ENCODE measurements around the gene FGF12. TPM values are rescaled to one million over a fixed set of nuclear protein-coding genes. Genes with fewer than 3 reads are reported as not detected.

FGF12 gene
- total and polyA plus RNA-seq, 2 of the 13 experiments (the other 11 are each of a cell fraction or from before 2014, with no cell fraction given): 0.07 TPM; not detected in 1

DNA sequence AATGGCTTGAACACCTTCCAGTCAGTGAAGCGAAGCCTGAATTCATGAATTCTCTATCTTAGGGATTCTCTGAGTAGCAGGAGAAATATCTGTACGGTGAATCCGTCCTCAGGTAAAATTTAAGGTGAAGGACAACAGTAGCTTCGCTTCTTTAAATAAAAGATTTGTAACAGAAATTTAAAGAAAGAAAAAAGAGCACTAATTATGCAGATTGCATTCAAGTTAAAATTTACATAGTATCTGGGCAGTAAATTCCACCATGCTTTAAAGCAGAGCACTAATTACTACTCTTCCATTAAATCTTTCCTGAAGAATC lies 282.6 kb downstream of the FGF12 start:
- Histone ChIP-seq H3K27me3 (ENCODE audit: control insufficient read depth in 1 of 2, insufficient read depth in 2 of 2, low read length in 2 of 2) (no peaks in the 10 kb centered on the region), H3K36me3 (replicated peaks in 1 of 2; ENCODE audit: control insufficient read depth in 1 of 2, insufficient read depth in 2 of 2, low read length in 2 of 2) (no peaks in the 10 kb centered on the region), H3K4me1 (ENCODE audit: insufficient read depth, low read length) (no peaks in the 10 kb centered on the region), H3K79me2 (ENCODE audit: insufficient read depth, low read length) (no peaks in the 10 kb centered on the region), H3K4me3 (replicated peaks in 1 of 3; ENCODE audit: insufficient read depth in 1 of 3, low read depth in 2 of 3, low read length in 3 of 3) (no peak overlapping the region), H3K9me3 (ENCODE audit: low read length) (no peaks in the 10 kb centered on the region), H3K4me2 (ENCODE audit: low read depth, low read length) (no peak overlapping the region), H3K27ac (ENCODE audit: extremely low read length, insufficient read depth, low read length) (no peak overlapping the region), H3K9ac (ENCODE audit: insufficient read depth, low read depth, low read length) (no peak overlapping the region), H4K20me1 (ENCODE audit: insufficient read depth, low read length) (no peaks in the 10 kb centered on the region), H2AFZ (ENCODE audit: low read length) (no peak overlapping the region)
- 25% methylated on average over 4 of the region's 4 CpGs for WGBS (ENCODE audit: low lambda C conversion rate)
- TF ChIP-seq ETV5 (CRISPR knock-in tag; IDR thresholded peaks at IDR 0.05; ENCODE audit: borderline replicate concordance) (no peak), ZNF816 (CRISPR knock-in tag; IDR thresholded peaks at IDR 0.05; ENCODE audit: borderline replicate concordance) (no peak), HDAC6 (IDR thresholded peaks at IDR 0.05; ENCODE audit: low read depth, low read length) (no peak), MLLT10 (CRISPR knock-in tag; IDR thresholded peaks at IDR 0.05) (no peak), ZNF720 (CRISPR knock-in tag; IDR thresholded peaks at IDR 0.05) (no peak), ZNF354B (CRISPR knock-in tag; IDR thresholded peaks at IDR 0.05) (no peak), ZFP37 (CRISPR knock-in tag; IDR thresholded peaks at IDR 0.05; ENCODE audit: borderline replicate concordance) (no peak), KDM6A (CRISPR knock-in tag; IDR thresholded peaks at IDR 0.05; ENCODE audit: low read depth) (no peak), MEIS2 (CRISPR knock-in tag; IDR thresholded peaks at IDR 0.05) (no peak), SIX1 (CRISPR knock-in tag; IDR thresholded peaks at IDR 0.05; ENCODE audit: borderline replicate concordance) (no peak)
- DNase-seq (ENCODE audit: low spot score): no peak
- no peak for FAIRE-seq
- POLR2A ChIA-PET: no interaction called here
- CTCF ChIA-PET (ENCODE audit: low intra/inter-chr PET ratio, low total read pairs): interaction anchor here (2.3 to 2.5 kb wide), 2 partner anchors 256 to 314 kb away, joined by 16 to 22 read pairs; no protein-coding TSS in a partner anchor
- ATAC-seq: no peak
- intact Hi-C loops (cut with micrococcal nuclease; ENCODE audit: unreplicated experiment) (loop anchor here (1.0 kb wide), 4 partner anchors 206 to 1027 kb away; no protein-coding TSS in a partner anchor), in situ Hi-C loops (cut with HindIII; ENCODE audit: extremely low pct_ligation_motif_present, low pct_unique_long_range_greater_than_20kb) (loop anchor here (5.0 to 10.0 kb wide), 2 partner anchors 257 to 1030 kb away; no protein-coding TSS in a partner anchor)
- no TSS peak for BruUV-seq (replicated peaks)

All from HepG2 (cell line).